GM12878 (cell line): ENCODE data around the gene NPAS3.

ENCODE experiments used
- FOS ChIP-seq: IDR thresholded peaks from 3 replicates; pipeline ENCODE4 v1.6.1; 2011; ENCODE audit warnings: borderline replicate concordance; ENCODE audit not compliant: insufficient read length; ENCODE audit errors: extremely low read depth
- MXI1 ChIP-seq: fragments of 150-350 bp; IDR thresholded peaks from 2 replicates; pipeline ENCODE4 v1.6.1; 2011; ENCODE audit warnings: low read depth, mild to moderate bottlenecking, inconsistent platforms, low read length, improper control_type of control experiment
- TF ChIP-seq, protein P1 (sequence below): fragments of 450-650 bp; IDR thresholded peaks from 2 replicates; pipeline ENCODE4 v1.6.1; 2017; ENCODE audit warnings: mild to moderate bottlenecking
- TF ChIP-seq, protein P2 (sequence below), 3 experiments: IDR thresholded peaks in 2 of 3; conservative IDR thresholded peaks in 1 of 3; 2 replicates each; pipeline ENCODE4 v1.5.1; 2011; ENCODE audit warnings: low read depth in 3 of 3, low read length in 3 of 3, mild to moderate bottlenecking in 3 of 3, control low read depth in 2 of 3, moderate library complexity in 2 of 3, inconsistent platforms in 1 of 3, mixed read lengths in 1 of 3; ENCODE audit not compliant: control insufficient read depth in 2 of 3, insufficient read depth in 1 of 3; ENCODE audit errors: extremely low read depth in 1 of 3

GRCh38 chr14:33477797-33478196 is 539.1 kb downstream of the NPAS3 start:
- TF ChIP-seq, protein P1, sequence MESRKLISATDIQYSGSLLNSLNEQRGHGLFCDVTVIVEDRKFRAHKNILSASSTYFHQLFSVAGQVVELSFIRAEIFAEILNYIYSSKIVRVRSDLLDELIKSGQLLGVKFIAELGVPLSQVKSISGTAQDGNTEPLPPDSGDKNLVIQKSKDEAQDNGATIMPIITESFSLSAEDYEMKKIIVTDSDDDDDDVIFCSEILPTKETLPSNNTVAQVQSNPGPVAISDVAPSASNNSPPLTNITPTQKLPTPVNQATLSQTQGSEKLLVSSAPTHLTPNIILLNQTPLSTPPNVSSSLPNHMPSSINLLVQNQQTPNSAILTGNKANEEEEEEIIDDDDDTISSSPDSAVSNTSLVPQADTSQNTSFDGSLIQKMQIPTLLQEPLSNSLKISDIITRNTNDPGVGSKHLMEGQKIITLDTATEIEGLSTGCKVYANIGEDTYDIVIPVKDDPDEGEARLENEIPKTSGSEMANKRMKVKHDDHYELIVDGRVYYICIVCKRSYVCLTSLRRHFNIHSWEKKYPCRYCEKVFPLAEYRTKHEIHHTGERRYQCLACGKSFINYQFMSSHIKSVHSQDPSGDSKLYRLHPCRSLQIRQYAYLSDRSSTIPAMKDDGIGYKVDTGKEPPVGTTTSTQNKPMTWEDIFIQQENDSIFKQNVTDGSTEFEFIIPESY = no peak
- TF ChIP-seq, protein P2, sequence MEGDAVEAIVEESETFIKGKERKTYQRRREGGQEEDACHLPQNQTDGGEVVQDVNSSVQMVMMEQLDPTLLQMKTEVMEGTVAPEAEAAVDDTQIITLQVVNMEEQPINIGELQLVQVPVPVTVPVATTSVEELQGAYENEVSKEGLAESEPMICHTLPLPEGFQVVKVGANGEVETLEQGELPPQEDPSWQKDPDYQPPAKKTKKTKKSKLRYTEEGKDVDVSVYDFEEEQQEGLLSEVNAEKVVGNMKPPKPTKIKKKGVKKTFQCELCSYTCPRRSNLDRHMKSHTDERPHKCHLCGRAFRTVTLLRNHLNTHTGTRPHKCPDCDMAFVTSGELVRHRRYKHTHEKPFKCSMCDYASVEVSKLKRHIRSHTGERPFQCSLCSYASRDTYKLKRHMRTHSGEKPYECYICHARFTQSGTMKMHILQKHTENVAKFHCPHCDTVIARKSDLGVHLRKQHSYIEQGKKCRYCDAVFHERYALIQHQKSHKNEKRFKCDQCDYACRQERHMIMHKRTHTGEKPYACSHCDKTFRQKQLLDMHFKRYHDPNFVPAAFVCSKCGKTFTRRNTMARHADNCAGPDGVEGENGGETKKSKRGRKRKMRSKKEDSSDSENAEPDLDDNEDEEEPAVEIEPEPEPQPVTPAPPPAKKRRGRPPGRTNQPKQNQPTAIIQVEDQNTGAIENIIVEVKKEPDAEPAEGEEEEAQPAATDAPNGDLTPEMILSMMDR (IDR thresholded peaks at IDR 0.05 in 2 of 3, conservative IDR thresholded peaks at IDR 0.05 in 1 of 3; ENCODE audit: control insufficient read depth in 2 of 3, extremely low read depth in 1 of 3, insufficient read depth in 1 of 3, low read depth in 3 of 3, low read length in 3 of 3) = no peak
- TF ChIP-seq FOS = no peak
- no peak for TF ChIP-seq MXI1
